GM21390 (cell line): ENCODE measurements around the gene FUT8.

Experiments
- ATAC-seq: cut with Tn5 transposase; IDR thresholded peaks from one replicate; pipeline ENCODE4 v1.9.1; 2021; ENCODE audit not compliant: unreplicated experiment

FUT8 gene

DNA sequence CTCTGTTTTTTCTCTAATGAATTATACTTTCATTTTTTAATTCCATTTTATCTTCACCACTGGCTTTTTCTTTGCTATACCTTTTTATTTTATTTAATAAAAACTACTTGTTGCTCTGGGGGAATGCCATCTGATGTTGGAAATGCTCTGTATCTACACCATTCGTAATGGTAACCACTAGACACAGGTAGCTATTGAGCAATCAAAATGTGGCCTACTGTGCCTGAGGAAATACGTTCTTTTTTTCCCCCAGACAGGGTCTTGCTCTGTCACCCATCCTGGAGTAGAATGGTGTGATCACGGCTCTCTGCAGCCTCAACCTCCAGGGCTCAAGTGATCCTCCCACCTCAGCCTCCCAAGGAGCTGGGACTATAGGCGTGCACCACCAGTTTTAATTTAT, 140.2 kb downstream of the FUT8 start:
- ATAC-seq = no peak

DNA sequence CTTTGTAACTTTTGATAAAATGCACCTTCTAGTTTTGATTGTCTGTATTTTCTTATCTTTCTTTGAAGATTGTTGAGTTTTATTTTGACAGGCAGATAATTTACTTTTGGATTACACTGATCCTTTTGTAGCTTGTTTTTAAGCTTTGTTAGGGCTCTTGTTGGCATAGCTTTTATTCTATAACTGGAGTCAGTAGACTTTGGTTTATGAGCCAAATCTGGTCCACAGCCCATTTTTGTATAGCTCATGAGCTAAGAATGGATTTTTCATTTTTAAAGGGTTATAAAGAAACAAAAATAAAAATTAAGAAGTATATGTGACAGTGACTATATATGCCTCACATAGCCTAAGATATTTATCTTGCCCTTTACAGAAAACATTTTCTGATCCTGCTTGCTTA, 142.3 kb downstream of the FUT8 start:
- ATAC-seq = no peak

DNA sequence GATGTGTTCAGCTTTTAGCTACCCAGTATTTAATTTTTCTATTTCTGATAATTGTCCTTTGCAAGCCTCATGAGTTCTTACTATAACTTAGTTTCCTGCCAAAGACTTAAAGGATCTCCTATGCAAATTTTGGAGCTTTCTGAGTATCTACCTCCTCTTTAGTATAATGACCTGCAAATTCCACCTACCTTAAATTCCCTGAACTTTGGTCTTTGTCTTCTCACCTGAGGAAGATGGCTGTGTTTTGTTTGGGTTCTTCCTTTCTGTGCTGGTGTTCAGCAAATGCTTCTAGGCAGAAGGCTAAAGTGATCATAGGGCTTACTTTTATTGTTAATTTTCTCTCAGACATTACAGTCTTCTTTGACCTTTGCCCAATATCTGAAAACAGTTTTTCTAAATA, 142.8 kb downstream of the FUT8 start:
- no peak for ATAC-seq

DNA sequence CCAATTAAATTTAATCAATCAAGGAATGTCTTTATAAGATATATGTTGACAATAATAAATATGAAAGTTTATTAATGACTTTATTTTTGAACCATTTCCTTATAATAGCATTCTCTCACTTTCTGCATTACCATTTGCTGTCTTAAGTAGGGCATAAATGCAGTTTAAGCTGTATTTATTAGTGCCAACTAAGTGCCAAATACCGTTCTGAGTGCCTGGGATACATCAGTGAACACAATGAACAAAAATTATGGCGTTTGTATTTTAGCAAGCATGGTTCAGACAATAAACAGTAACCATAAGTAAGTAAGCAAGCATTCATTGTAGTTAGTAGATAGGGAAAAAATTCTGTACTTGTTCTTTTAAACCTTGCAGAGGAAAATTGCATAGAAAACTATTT, 145.8 kb downstream of the FUT8 start:
- ATAC-seq = no peak

DNA sequence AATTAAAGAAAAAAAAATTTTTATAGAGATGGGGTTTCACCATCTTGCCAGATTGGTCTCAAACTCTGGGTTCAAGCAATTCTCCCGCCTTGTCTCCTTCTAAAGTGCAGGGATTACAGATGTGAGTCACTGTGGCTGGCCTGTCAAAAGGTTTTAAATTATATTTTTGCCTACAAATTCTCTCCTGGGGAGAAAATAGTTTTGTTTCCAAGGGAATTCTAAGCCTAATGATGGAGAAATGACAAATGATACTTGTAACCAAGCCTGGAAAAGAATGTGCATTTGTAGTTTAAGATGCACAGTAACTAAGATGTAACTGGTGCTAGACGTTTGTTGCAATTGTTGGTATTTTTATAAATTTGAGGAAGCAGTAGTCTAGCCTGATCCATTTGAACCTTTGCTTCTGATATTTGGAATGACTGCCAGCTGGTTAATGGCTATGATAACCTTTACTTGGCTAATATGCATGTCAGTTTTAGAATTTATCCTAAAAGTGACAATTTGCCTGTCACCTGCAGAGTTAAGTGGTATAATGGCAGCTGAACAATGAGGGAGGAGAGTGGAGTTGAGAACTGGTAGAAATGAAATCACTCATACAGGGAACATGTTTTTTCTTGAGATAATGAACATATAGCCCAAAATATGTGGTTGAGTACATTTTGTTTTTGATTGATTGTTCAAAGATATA, 148.0 kb downstream of the FUT8 start:
- ATAC-seq = no peak

DNA sequence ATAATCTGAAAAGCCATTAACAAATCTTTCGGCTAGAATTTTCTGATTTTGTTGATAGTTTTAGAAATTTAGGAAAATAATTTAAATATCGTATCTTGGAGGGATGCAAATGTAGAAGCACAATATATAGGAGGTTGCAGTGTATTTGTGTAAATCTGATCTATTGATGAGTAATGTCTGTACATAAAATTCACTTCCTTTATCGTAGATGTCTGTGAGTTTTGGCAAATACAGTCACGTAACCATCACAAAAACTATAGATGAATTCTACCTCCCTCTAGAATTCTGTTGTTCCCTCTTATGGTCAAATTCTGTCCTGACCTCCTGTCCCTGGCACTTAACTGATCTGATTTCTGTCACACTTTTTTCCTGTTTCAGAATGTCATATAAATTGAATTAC, 151.8 kb downstream of the FUT8 start:
- ATAC-seq = no peak

DNA sequence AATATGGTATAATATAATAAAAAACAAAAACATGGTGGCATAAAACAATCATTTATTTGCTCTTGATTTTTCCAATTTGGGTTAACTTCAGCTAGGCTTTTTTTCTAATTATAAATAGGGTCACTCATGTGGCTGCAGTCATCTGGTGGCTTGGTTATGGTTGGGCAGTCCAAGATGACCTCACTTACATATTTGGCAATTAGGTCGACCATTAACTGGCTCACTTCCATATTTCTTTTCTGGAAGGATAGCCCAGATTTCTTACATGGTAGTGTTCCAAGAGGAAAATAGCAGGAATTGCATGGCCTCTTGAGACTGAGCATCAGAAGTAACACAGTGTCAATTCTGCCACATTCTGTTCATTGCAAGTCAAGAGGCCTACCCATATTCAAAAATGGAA, 153.4 kb downstream of the FUT8 start:
- ATAC-seq = no peak

DNA sequence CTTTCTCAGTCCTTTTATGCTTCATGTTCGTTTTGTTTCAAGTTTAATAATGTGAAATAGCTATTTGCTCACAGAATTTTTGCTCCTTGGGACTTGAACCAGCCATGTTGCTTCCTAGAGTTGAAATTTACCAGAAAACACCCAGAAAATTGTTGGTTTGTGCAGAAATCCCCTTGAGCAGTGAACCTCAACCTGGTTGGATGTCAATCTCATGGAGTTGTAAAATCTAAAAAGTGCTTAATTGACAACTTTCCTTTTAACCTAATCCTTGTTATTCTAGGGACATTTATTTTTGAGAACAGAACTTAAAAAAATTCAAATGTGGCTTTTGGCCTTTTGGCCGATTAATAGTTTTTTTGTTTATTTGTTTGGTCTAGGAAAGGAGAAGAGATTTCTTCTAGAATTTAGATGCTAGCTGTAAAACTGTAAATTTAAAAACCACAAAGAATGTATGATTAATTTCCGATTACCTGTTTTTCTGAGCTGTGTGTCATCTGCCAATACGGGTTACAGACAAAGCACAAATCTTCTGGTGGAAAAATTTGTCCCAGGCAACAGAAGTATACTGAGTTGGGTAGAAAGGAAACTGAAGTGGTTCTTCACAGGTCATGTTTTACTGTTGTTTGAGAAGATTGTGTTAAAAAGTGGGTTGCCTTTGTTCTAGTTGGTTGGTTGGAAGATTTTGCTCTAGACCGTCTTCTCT, 154.4 kb downstream of the FUT8 start:
- ATAC-seq = no peak

DNA sequence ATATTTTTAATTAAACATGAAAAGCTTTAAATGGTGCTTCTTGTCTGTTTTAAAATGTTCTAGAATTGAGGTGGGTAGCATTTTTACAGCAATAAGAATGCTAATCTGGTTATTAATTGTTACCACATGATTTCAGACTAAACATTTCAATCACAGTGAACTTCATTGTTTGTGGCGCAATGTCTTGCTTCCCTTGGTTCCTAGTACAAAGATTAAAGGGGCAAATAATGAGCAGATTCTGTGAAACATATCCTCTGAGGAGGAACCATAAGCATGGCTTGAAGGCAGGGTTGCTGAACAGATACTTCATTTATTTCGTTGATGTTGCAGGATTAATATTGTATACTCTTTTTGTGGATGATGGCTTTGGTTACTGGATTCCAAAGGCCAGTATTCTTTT, 162.1 kb downstream of the FUT8 start:
- ATAC-seq = no peak

DNA sequence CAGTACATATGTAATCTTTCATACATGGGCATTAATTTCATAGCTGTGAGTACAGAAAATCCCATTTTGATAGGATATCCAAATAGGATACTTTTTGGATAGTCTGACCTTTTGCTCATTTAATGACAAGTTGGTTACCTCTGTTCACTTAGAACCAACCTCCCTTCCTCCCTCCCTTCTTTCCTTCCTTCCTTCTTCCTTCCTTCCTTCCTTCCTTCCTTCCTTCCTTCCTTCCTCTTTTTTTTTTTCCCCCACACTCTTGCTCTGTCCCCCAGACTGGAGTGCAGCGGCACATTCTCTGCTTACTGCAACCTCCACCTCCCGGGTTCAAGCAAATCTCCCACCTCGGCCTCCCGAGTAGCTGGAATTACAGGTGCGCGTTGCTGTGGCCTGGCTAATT, 162.9 kb downstream of the FUT8 start:
- ATAC-seq = no peak

DNA sequence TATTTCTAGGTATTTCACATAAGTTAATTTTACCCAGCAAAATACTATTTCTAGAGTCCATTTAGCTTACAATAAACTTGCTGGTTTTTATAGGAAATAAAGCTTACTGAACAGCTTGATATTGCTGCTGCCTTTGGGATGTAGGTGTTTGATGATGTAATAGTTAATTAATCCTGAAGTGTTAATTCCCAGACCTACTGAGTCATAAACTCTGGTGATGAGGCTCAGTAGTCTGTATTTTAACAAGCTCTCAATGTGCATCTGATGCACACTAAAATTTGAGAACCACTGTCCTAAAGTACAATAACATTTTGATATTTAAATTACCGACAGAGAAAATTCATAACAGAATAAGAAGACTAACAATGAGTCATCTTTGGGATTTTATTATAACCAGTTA, 168.4 kb downstream of the FUT8 start:
- no peak for ATAC-seq

DNA sequence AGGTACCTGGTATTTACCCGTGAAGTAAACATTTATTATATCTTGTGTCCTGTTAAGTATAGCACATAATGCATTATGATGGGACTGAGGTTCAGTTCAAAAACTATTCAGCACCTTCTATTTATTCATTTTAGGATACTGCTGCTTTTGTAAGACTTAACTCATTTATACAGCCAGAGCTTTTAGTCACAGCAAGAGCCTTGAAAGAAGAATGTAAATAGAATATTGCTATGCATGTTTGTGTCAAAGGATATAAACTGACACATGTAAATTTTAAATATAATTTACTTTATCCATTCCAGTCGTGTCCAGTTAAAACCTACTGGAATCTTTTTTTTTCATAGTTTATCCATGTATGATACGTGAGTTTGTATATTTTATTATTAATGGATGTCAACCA, 168.8 kb downstream of the FUT8 start:
- ATAC-seq = no peak

DNA sequence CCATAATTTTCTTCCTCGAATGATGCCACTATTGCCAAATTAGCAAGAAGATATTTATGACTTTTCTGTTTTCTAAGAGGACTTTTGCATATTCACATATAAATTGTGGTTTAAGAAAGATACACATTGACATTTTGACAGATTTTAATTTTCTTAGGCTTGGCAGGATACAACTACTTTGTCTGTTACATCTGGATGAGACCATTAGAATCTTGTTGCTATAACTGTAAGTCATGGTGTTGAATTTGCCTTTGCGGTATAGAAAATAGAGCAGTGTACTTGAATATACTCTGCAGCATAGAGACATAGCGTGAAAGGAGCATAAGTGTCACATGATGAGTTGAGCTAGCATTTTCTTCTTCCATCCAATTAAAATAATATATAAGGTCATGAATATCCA, 169.3 kb downstream of the FUT8 start:
- ATAC-seq = no peak

DNA sequence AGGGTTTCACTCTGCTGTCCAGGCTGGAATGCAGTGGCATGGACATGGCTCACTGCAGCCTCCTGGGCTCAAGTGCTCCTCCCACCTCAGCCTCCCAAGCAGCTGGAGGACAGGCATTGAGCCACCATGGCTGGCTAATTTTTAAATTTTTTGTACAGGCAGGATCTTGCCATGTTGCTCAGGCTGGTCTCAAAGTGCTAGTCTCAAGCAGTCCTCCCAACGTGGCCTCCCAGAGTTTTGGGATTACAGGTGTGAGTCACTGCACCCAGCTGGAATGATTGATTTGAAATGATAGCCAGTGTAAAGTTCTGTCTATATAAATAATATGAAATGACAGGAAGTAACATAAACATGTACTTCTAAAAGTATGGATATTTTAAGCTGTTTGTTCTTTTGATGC, 172.7 kb downstream of the FUT8 start:
- ATAC-seq = no peak

DNA sequence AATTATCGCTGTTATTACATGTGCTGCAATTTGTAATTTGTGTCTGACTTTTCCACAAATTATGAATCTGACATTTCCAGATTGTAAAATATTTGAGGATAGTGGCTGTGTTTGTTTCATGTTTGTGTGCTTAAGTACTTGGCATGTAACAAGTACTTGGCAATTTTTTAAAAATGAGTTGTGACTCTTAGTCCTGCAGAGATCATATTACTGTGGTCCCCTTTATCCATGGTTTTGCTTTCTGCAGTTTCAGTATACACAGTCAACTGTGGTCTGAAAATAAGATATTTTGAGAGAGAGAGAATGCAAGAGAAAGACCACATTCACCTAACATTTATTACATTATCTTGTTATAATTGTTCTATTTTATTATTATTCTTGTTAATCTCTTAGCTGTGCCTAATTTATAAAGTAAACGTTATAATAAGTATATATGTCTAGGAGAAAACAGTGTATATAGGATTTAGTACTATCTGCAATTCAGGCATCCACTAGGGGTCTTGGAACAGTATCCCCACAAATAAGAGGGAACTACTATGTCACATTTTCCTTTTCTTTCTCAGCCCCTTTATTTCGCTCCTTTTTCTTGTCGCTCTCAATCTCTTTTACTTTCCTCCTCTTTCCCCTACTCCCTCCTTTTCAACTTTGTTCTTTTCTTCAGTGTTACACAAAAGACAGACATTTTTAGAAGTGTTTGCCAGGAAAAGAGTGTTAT, 176.1 kb downstream of the FUT8 start:
- ATAC-seq = no peak

DNA sequence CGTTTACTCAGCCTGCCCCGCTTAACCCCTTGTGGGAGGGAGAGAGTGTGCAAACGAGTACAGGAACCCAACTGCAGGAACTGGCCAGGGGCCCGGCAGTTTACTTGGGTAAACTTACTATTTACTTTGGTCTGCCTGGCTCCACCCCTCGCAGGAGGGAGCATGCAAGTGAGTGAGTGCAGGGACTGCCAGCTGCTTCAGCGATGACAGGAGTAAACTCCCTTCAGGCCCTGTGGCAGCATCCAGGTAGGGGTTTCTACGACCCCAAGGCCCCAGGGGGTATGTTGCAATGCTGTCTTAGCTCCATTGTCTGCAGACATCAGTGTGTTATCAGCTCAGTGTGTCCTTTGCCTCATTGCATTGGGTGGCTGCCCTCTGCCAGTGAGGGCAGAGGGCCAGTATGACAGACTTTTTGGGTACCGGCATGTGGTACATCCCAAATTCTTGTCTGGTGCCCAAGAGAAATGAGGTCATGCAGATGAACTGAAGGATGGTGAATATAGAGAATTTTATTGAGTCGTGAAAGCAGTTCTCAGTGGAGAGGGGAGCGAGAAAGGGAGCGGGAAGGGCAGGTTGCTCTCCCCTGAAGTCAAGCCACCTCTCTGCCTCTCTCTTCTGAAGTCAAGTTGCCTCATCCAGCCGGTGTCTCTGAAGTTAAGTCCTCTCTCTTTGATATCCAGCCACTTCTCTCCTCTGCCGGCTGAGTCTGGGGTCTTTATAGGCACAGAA, 181.8 kb downstream of the FUT8 start:
- no peak for ATAC-seq

DNA sequence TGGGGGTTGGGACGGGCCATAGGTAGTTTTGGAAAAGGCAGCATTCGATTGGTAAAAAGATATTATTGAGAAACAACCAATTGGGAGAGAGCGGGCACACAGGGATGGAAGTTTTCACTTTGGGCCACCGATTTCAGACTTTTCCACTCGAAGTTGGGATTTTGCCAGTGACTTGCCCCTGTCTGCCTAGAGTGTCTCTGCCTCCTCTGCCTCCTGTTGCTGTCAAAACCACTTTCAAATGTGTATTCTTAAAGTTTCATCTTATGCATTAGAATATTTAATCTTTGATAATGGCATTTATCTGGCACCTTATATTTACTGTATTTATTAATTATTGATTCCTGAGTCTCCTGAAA, 182.3 kb downstream of the FUT8 start:
- ATAC-seq = no peak

DNA sequence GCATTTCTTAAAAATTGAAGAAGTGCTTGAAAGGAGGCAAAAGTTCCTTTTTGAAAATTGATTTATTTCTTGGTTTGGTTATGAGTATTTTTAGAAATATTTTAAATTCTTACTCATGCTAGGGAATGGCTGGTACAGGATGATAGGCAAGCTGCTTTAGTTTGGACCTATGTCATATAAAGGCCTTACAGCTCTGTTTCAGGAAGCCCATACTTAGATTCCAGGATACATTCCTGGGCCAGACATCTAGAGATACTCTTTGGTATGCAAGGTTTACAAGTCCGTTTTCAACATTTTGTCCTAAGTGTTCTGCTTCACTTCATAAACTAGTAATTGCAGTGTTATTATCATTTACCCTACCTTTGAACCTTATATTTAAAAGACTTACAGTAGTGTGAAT, 186.8 kb downstream of the FUT8 start:
- ATAC-seq = no peak

DNA sequence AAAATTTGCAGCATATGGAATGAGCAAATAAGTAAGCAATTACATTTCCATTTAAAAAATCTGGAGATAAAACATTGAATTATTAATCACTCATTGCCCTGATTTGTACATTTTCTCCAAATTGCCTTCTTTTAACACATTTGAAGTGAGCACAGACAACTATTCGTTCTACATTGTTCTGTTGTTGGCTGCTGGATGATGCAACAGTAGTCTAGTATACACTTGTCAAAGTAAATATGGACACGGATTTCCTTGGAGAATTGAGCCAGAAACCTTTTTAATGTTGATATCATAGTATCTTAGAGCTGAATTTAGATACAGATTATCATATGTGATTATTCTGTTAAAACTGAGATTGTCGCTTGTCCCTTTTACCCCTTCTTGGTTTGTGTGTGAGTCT, 188.2 kb downstream of the FUT8 start:
- ATAC-seq = no peak

DNA sequence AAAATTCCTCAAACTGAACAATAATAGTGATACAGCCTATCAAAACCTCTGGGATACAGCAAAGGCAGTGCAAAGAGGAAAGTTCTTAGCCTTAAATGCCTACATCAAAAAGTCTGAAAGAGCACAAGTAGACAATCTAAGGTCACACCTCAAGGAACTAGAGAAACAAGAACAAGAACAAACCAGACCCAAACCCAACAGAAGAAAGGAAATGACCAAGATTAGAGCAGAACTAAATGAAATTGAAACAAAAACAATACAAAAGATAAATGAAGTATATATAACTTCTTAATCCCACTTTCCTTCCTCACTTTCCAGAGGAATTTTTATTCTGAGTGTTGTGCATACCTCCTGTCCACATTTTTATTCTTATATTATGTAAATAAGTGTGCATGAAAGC, 192.0 kb downstream of the FUT8 start:
- no peak for ATAC-seq

DNA sequence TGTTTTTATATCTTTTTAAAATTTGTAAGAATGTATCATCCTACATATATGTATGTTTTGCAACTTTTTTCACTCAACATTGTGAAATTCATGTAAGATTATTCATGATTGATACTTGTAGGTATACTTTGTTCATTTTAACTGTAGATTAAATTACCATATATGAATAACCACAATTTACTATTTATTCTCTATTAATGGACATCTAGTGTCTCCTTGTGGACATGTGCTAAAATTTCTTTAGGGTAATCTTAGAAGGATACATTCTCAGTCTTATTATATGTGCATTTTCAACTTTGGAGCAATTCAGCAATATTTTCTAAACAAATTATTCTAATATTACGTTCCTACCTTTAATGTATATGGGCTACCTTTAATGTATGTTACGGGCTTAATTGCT, 192.4 kb downstream of the FUT8 start:
- ATAC-seq = no peak

DNA sequence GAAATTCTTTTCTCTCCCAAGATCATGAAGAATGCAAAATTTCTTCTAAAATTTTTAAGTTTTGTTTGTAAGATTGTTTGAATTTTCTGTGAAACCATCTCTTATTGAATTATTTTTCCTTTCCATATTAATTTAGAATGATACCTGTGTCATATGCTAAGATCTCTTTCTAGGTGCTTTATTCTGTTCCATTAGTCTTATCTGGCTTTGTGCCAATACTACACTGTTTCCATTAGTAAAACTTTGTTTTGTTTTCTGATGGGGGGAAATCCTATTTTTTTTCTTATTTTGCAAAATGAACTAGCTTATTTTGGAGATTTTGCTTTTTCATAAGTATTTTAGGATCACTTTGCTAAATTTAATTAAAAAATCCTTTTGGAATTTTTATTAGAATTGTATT, 193.9 kb downstream of the FUT8 start:
- ATAC-seq = no peak
